LHCN-M2 (cell line): ENCODE data around the gene PIGU. TPM values are rescaled to one million over a fixed set of nuclear protein-coding genes. Genes with fewer than 3 reads are reported as not detected.
"Not testable (repeated sequence)": the region's sequence is repeated elsewhere in the genome, so short reads cannot be mapped to it uniquely, and the experiment has no call there.

ENCODE experiments used
- DNase-seq: peaks from one replicate; pipeline ENCODE4 v3.0.0-alpha.2; 2012; ENCODE audit warnings: low read depth
- polyA plus RNA-seq: library from polyadenylated mRNA; unstranded; fragments of >200 nt; gene quantifications from one replicate; pipeline ENCODE4 v1.2.1, GENCODE V29; 2012; ENCODE audit warnings: missing spikeins
- total RNA-seq: library from RNA; depleted of rRNA; stranded (reverse); fragments of >200 nt; gene quantifications from 2 replicates; pipeline ENCODE4 v1.2.3, GENCODE V29; 2014; rRNA removed

Gene PIGU
- total RNA-seq = 23.0 and 23.8 TPM in 2 replicates
- 22.9 TPM for polyA plus RNA-seq

DNA sequence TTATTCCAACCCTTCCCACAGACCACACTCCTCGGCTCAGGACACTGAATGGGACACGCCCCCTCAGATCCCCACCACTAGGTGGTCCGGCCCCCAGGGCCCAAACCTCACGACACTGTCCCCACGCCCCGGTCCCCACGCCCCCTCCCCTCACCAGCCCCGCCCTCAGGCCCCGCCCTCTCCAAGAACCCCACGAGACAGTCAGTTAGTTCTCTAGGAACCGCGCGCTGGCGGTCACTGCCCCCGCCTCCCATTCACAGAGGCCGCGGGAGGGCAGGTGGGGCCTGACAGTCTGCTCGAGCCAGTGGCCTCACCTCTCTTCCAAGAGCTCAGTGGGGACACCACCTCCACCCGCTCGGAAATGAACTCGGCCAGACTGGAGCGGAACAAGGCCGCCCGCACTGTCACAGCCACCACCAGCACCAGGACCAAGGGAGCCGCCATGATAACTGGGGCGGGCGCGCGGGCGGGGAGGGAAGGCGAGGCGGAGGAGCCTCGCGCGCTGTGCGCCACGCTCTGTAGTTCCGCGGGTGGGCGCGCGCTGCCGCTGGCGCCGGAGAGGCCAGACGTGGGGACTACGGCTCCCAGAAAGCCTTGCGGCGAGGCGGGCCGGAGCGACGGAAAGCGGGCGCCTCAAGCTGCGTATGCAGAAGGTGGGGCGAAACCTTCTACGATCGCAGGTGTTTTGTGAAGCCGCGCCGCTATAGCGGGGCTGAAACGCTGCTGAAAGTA is at the start of gene PIGU:
Gene PIGU (minus strand): TSS at position 451 of the 732 bp plus-strand sequence. CDS start 7 bp downstream, at position 444.
- DNase-seq = peak; percentile 92

GRCh38 chr20:34724172-34724571 is 47.3 kb upstream of the PIGU start:
- DNase-seq = no peak

GRCh38 chr20:34722560-34722959 is 45.7 kb upstream of the PIGU start:
- peak; percentile 19 for DNase-seq

DNA sequence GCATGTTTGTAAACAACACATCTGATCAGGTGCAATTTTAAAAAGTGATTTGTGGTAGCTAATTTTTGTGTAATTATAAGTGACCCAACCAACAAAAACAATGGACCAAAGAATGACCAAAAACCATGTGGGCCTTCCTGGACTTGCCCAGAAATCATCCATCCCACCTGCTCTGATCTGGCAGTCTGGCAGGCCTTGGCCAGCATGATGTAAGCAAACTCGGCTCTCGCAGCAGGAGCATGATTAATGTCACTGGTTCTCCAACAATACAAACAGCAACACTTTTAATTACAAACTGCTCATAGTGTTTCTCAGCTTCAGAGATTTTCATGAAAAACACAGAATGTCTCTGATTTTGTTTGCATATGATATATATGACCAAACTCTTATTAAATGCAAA is 43.4 kb upstream of the PIGU start:
- no peak for DNase-seq

DNA sequence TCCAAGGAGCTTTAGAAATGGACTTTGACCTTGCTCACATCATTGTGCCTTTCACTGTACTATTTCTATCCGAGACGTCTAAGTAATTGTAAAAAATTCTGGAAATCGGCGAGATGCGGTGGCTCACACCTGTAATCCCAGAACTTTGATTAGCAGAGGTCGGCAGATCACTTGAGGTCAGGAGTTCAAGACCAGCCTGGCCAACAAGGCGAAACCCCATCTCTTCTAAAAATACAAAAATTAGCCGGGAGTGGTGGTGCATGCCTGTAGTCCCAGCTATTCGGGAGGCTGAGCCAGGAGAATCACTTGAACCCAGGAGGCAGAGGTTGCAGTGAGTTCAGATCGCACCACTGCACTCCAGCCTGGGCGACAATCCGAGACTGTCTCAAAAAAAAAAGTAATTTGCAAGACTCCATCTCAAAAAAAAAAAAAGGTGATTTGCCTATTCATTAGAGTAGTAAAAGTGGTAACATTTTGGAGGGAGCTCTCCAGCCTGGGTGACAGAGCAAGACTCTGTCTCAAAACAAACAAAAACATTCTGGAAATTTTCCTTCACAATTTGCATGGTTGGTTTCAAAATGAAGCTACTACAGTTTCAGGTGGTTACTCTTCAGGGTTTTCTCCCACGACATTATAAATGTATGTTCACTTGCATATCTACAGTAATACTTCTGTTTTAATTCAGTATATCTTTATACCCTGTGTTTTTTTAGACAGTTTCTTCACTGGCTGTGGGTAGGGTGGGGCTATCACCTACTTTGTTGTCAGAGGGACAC is 42.5 kb upstream of the PIGU start:
- not testable (repeated sequence) for DNase-seq

GRCh38 chr20:34717230-34718095 is 40.6 kb upstream of the PIGU start:
- no peak for DNase-seq

- no peak for DNase-seq
Measured at GRCh38 chr20:34716921-34717229, 40.0 kb upstream of the PIGU start.

DNA sequence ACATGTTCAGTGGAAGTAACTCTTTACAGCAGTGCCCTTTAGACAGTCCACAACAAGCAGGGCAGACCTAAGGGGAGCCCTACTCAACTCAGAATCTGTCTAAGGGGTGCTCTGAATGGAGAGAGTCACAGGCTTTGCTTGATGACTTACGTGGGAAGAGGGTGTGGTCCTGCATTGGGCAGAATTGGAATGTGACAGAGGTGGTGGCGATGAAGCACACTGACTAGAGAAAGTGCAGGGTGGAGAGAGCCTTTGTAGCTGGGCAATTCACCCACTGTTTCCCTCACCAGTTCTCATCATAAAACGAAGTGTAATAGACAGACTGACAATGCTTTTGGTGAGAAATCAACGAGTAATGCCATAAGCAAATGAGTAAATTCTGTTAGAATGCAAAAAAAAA is 38.5 kb upstream of the PIGU start:
- no peak for DNase-seq

GRCh38 chr20:34713944-34714515 is 37.1 kb upstream of the PIGU start:
- DNase-seq = not testable (repeated sequence)

DNA sequence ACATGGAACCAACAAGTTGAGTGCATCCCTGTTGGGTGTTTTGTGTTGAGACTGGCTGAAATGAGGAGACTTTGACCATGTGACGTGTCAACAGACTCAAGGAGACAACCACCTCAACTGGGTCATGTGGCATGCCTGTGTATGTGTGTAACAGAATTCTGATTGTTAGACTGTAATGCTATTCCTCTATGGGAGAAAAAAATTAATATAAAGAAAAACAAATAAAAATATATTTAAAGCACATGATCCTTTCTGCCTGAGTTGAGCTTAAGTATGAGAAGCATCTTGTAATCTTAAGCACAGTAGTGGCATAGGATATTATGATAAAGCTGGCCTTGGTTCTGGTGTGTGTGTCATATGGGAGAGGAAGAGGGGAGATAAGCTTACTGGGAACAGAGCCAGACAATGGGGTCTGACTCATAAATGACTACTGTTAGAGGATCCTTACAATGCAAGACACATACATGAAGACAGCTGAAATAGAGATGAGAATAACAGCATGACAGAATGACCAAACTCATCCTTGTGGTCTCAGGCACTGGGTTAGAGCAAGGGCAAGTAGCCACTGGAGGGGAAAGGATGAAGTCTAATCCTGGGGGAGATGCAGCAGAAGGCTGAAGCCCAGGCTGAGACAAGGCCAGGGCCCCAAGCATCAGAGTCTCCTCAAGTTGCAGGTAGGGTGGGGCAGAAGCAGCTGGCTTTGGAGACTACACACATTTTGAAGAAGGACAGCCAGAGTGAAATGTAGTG is 36.5 kb upstream of the PIGU start:
- DNase-seq = peak; percentile 99

DNA sequence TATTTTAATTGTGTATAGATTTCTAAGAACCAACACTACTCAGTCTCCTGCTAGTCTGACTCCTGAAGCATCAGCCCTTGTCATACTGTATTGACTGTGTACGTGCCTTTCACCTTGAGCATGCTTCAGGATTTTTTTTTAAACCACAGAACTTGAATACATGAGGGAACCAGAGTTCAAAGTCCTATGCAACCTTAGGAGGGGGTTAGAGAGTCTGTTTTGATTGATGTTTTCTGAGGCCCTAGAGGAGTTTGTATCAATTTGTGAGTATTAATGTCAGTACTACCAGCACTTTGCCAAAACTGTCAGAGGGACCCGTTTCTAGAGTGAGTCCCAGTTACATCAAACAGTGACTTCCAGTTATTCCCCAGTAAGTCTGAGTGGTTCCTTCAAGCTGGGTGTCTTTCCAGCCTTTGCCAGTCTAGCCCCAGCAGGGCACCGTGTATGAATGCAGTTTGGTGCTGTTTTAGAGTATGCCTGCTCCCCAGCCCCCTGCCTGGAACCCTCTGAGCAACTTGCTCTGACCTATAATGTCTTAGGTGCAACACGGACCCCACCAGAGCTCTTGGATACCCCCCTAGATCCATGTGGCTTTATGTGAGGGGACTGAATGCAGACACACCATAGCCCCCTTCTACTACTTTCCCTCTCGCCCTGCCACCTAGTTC is 35.8 kb upstream of the PIGU start:
- DNase-seq = no peak

DNA sequence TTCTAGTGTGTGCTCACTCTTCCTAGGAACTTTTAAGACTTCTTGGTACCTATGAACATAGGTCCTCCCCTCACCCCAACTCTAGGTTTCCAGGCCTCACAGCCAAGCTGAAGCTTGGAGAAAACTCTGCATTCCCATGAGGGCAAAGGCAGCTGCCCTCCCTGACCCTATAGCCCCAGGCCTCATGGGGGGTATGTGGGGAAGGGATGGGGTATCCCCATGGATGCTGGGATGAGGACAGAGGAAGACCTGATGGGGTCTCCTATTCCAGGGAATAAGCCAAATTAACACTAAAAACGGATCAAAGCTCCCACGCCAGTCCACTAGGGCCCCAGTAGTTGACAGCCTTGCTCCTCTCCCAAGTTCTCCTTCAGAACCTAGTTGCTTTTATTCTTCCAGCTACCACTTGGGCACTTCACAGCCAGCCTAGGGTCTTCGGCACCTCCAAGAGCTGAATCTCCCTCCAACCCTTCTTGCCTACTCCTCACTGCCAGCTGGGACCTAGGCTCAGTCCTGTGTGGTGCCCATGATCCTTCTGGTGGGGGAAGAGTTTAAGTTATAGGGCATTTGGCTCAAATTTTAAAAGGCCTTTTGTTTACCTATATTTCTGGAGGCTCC is 35.0 kb upstream of the PIGU start:
- no peak for DNase-seq

DNA sequence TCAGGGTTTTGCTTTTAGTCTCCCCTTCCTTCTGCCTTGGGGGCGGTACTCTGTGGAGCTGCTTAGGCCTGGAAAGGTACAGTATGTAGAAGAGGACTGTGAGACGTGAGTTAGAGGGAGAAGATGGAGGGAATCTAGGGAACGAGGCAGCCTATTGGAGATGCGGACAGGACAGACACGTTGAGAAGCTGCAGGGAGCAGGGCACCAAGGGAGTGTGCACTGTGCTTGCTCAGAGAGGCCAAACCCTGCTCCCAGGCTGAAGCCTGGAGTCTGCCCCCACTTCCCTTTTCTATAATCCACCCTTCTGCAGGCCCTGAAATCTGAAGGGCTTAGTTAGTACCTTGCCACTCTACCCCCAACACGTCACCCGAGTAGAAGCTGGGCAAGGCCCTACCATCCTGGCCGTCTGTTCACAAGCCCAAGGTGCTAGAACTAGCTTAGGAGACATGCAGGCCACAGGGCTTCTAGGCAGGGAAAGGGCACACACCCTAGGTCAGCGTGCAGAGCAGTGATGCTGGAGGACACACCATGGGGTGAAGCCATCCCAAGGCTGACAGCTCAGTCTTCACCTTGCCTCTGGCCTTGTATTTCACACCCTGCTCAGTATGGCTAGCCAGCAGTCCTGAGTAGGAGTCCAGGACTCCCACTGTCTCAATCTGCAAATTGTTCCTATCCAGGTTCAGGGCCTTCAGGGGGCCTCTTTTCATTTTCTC is 34.1 kb upstream of the PIGU start:
- no peak for DNase-seq

DNA sequence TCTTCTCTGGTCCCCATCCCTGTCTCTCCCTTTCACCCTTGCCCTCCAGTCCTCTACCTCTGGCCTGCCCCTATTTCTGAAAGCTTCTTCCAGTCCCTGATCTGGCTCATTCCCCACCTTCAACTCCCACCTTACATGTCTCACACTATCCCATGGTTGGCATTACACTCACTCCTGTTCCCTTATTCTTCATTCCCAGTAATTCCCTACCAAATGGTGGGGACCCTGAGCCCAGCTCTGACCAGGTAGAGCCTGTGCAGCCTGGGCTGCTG is 33.6 kb upstream of the PIGU start:
- no peak for DNase-seq

GRCh38 chr20:34709831-34710567 is 33.1 kb upstream of the PIGU start:
- DNase-seq = peak; percentile 17

DNA sequence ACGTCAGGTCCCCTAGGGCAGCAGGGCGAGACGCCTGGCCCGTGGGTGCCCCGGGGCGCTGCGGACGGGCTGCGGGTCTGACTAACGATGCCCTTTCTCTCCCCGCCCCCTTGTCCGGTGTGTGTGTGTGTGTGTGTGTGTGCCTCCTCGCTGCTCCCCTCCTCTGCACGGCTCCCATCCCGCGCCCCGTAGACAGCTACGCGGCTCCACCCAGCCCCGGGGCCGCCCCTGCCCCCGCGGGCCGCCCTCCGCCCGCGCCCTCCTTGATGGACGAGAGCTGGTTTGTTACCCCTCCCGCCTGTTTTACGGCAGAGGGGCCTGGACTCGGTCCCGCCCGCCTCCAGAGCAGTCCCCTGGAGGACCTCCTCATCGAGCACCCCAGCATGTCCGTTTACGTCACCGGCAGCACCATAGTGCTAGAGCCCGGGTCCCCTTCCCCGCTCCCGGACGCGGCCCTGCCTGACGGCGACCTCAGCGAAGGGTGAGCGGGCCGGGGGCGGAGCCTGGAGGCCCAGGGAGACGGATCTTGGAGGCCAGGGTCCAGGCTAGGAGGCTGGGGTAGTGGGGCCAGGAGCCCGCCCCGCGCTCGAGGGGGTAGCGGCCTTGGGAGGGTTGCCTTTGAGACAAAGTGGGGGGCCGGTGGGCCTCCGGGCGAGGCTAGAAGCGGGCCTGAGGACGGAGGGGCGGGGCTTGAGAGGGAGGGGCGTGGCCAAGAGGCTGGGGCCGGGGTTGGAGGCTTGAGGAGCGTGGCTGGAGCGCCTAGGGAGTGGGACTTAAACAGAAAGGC is 32.3 kb upstream of the PIGU start:
- peak; percentile 25 for DNase-seq

DNA sequence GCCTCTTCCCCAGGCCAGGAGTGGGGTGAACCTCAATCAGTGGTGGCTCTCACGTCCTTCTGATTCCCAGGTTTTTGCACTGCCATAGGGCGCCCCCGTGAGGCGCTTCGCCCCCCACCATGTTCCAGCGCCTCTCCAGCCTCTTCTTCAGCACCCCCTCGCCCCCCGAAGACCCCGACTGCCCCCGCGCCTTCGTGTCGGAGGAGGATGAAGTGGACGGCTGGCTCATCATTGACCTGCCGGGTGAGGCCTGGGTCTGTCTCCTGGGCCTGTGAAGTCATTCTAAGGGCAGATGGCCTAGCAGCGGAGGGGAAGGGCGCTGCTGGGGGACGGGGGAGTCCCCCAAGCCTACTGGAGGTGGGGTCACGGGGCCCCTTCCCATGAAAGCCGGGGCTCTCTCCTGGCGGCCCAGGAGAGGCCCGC is 31.7 kb upstream of the PIGU start:
- DNase-seq = no peak
